HG03159 (cell line): ENCODE data around the gene CAMK1.

Experiments used
- ATAC-seq: cut with Tn5 transposase; IDR thresholded peaks from one replicate; pipeline ENCODE4 v1.9.1; 2021; ENCODE audit warnings: mild to moderate bottlenecking, moderate library complexity; ENCODE audit not compliant: unreplicated experiment

The CAMK1 gene

GRCh38 chr3:9793161-9793781 lies 23.5 kb upstream of the CAMK1 start:
- ATAC-seq, result no peak

DNA sequence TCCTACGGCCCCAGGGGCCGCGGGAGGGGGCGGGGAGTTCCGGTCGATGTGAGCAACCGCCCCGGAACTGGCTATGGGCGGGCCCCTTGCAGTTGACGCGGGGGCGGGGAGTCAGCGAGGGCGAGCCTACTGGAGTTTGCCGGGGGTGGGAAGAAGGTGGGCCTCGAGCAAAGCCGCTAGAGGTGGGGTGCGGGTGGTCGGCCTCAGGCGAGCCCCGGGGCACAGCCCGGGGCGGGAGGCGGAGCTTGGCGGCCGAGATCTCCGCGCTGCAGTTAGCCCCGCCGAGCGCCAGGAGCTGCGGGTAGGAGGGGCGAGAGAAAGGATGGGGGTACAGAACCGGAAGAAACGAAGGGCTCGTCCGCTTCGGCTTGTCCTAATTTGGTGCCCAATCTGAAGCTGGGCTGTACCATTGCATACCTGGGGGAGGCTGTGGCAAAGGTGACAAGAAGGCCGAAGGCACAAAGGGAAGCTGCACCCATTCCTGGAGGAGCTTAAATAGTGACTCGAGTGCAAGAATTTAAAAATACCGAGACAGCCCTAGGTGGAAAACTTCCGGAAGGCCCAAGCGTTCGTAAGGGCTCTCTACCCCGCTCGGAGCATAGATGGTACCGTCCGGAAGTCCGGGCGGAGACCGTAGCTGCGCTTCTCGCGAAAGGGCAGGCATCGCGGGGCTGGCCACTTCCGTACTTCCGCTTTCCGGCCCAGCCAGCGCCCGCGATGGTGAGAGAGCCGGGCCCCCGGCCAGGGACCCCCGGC lies 22.8 kb upstream of the CAMK1 start, which contains the start of the genes ARPC4 and TADA3:
Gene ARPC4 (plus strand): TSS at position 678 of the 756 bp plus-strand sequence. CDS start 40 bp downstream, at position 718.
Gene TADA3 (minus strand): TSS at position 69 of the 756 bp plus-strand sequence. CDS start 1,007 bp downstream, outside the sequence.
- peak; percentile 85 for ATAC-seq

- ATAC-seq, result no peak
These were observed 22.1 kb upstream of the CAMK1 start for GRCh38 chr3:9791790-9792404.

GRCh38 chr3:9791127-9791526 lies 21.4 kb upstream of the CAMK1 start:
- no peak for ATAC-seq

GRCh38 chr3:9787714-9788113 lies 18.0 kb upstream of the CAMK1 start:
- no peak for ATAC-seq

- ATAC-seq, result no peak
These were observed 17.3 kb upstream of the CAMK1 start for GRCh38 chr3:9786825-9787669.

GRCh38 chr3:9786209-9786739 lies 16.5 kb upstream of the CAMK1 start:
- ATAC-seq, result no peak

DNA sequence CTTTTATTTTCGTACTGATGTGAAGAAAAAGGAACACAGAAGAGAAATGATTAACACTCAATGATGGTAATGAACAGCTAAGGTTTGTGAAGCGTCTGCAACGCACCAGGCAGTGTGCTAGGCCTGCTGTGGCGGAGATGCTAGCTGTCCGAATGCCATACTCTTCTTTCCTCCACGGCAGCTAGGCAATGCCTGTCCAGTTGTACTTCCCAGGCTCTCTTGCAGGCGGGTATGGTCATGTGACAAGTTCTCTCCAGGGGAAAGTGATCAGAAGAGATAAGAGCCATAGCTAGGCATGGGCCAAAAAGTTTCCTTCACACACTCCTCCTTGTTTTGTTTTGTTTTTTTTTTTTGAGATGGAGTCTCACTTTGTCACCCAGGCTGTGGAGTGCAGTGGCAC lies 15.9 kb upstream of the CAMK1 start:
- no peak for ATAC-seq

DNA sequence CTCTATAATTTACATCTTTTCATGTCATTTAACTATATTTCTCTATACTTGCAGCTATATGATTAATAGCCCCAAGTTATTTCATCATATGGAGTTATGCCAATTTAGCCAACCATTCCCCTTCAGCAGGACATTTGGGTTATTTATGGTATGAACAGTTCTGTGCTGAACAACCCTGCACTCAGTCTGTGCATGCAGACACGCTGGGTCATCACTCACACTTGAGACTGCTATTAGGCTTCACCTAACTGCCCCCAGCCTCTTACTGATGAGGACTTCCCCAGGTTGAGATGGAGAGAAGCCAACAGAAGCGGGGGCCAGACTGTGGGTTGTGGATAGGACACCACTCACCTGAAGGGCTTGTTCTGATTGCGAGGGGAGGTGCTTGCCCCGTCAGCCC lies 15.2 kb upstream of the CAMK1 start:
- ATAC-seq, result no peak

- ATAC-seq, result no peak
These were observed 14.2 kb upstream of the CAMK1 start for GRCh38 chr3:9783954-9784353.

DNA sequence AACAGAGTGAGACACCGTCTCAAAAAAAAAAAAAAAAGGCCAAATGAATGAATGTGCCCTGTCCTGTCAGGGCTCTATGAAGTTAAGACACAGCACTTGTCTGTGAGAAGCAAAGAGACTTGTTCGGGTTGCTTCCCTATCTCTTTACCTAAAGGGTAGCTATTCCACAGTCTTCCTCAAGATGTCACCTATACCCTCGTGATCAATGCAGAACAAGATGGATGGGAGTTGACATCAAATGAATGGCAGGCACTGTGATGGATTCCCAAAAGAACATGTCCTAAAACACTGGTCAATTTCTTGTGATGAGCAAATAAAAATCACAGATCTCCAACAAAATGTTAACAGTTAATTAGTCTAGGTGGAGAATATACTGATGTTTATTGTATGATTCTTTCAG lies 13.0 kb upstream of the CAMK1 start:
- ATAC-seq, result no peak

- no peak for ATAC-seq
These were observed 12.3 kb upstream of the CAMK1 start for GRCh38 chr3:9781978-9782603.

DNA sequence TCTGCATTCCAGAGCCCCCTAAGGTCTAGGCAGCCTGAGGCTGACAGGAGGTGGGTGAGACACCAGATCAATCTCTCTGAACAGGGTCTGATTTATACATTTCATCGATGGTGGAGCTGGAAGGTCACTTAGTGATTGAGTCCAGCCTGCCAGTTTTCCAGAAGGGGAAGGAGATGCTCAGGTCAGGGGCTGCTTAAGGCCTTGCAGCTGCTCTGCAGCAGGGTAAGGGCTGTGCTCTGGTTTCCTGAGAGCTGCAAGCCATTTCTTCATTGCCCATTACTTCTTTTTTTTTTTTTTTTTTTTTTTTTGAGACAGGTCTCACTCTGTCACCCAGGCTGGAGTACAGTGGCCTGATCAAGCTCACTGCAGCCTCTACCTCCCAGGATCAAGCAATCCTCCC lies 11.8 kb upstream of the CAMK1 start:
- ATAC-seq, result no peak

GRCh38 chr3:9780910-9781309 lies 11.2 kb upstream of the CAMK1 start:
- ATAC-seq, result no peak

DNA sequence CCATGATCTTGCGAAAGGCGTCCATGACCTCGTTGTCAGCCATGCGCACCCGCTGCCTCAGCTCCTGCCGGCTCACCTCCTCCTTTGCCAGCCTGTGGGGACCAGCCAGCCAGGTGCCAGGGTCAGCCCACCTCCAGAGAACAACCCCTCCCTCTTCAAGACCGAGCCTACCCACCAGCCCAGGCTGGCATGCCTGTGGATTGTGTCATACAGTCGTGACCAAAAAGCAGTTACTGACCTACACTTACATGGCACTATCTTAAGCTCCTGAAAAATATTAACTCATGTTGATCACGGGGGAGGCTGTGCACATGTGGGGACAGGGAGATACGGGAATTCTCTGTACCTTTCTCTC lies 10.7 kb upstream of the CAMK1 start:
- ATAC-seq, result no peak

- ATAC-seq, result peak; percentile 63
These were observed 10.1 kb upstream of the CAMK1 start for GRCh38 chr3:9779721-9780457.

DNA sequence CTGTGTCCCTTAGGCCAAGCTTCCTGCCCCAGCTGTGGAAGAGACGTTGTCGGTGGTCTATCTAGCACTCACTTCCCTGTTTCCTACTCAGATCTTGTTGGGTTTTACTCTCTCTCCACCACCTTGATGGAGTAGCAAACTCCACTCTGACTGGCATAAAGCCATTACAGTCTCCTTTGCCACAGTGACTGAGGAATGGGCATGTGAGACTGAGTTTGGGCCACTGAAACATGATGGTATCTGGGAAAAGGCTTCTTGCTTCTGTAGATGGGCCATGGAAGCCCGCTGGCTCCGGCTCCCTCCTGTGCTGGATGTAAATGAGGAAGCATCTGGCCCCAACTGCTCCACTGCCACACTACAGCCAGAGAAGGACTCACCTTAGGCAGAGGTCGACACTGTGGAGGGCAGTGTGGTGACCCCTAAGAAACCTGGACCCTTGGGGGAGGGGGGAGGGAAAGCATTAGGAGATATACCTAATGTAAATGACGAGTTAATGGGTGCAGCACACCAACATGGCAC lies 9.4 kb upstream of the CAMK1 start:
- no peak for ATAC-seq

DNA sequence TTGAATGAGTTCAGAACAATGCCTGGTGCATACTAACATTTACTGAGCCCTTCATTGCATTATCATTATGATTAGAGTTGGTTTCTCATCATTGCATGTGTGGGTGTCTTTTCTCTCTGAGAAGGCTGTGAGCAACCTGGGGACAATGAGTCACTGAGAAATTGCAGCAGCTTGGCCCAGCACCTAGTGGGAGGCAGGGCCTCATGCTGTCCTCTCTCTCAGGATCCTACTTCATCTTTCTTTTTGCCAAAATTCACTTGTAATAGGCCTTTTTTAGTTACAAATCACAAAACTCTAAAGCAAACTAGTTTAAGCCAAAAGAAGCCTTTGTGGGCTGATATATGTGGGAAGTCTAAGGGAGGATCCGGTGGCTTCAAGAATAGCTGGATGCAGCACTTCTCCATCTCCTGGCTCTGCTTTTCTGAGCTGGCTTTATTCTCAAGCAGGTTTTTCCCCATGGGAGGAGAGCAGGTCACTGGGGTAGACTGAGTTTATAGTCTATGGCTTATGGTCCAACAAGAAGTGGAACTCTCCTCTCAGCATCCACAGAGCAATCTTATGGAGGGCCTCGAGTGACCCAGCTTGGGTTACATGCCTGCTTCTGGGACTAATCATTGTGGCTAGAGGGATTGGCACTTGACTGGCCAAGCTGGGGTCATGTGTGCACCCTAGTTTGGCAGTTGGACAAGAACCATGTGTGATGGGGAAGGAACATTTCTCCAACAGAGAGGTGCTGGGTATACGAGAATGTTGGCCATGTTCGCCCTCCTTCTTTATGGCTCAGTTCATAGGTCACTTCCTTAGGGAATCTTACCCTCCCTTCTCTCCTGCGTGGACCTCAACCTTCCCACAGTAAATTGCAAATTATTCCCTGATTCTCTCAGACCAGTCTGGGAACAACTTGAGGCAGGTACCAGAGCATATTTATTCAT lies 8.7 kb upstream of the CAMK1 start:
- ATAC-seq, result no peak

GRCh38 chr3:9777694-9778021 lies 7.9 kb upstream of the CAMK1 start:
- no peak for ATAC-seq
